Posterior cingulate gyrus (tissue), 11 donors: ENCODE data around the gene NEUROD2.

Source experiments
- DNase-seq, 10 donors: peaks; one replicate each; pipeline versions ENCODE4 v3.0.0 to v3.0.0-alpha.2; 2020 to 2021; ENCODE audit warnings: mixed read lengths in 3 of 10
- intact Hi-C: fragments of 100-400 bp; cut with DNase I; formaldehyde crosslinking; loops from one replicate; pipeline ENCODE4 v1.15.1; 2023

NEUROD2 gene

GRCh38 chr17:39621523-39622379 lies 14.0 kb upstream of the NEUROD2 start:
- peak; percentile 84 to 98 (median 92) for DNase-seq
- intact Hi-C loops: loop anchor here (1.0 to 5.0 kb wide), 4 partner anchors 51 to 133 kb away; partner anchors contain the start of gene MIEN1

GRCh38 chr17:39619786-39620101 lies 12.0 kb upstream of the NEUROD2 start:
- intact Hi-C loops: loop anchor here (5.0 kb wide), 2 partner anchors 72 to 113 kb away; partner anchors contain the start of gene MIEN1
- DNase-seq: no peak

GRCh38 chr17:39618956-39619785 lies 11.5 kb upstream of the NEUROD2 start:
- DNase-seq: no peak
- intact Hi-C loops: no loop called here

- peak in 1 of 10 donors; percentile 85 for DNase-seq
- intact Hi-C loops: no loop called here
These were observed 10.7 kb upstream of the NEUROD2 start for GRCh38 chr17:39618246-39618913.

DNA sequence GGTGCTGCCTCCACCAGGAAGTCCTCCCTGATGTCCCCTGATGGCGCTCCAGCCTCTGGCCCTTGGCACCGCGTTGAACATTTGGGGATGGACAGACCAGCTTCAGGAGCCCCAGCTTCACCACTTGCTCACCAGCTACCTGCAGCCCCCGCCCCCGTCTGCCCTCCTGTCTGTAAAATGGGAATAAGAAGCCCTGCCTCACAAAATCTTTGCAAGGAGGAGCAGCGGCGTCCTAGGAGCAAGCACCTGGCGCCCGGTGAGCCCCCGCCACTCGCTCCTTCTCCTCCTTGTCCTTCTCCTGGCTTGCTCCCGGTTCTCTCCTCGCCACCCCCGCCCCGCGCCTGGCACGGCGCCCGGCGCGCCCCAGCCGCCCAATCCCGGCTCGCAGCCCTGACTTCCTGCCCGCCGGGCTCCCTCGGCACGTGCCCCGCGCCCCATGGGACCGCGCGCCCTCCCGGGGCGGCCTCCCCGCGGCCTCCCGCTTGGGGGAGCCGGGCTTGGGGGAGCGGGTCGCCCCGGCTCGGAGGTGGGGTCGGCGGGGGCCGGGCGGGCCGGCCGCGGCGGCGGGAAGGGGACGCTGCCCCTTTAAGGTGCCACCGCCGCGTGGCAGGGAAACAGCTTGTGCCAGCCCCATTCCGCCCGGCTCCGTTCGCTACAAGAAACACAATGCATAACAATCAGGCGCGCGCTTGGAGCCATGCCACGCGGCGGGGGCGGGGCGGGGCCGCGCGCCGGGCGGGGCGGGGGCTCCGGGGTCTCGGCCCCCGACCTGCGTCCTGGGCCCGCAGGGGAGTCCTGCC lies 9.9 kb upstream of the NEUROD2 start:
- DNase-seq: peak in 8 of 10 donors; percentile 60 to 94 (median 71)
- intact Hi-C loops: no loop called here

- no peak for DNase-seq
- intact Hi-C loops: no loop called here
These were observed 9.4 kb upstream of the NEUROD2 start for GRCh38 chr17:39617100-39617445.

- intact Hi-C loops: no loop called here
- DNase-seq: no peak
These were observed 7.7 kb upstream of the NEUROD2 start for GRCh38 chr17:39615434-39615833.

GRCh38 chr17:39614545-39615157 lies 6.9 kb upstream of the NEUROD2 start:
- no peak for DNase-seq
- intact Hi-C loops: no loop called here

- intact Hi-C loops: no loop called here
- peak in 1 of 10 donors; percentile 46 for DNase-seq
These were observed 5.3 kb upstream of the NEUROD2 start for GRCh38 chr17:39612935-39613464.

GRCh38 chr17:39612291-39612894 lies 4.7 kb upstream of the NEUROD2 start:
- DNase-seq: peak in 1 of 10 donors; percentile 87
- intact Hi-C loops: no loop called here

DNA sequence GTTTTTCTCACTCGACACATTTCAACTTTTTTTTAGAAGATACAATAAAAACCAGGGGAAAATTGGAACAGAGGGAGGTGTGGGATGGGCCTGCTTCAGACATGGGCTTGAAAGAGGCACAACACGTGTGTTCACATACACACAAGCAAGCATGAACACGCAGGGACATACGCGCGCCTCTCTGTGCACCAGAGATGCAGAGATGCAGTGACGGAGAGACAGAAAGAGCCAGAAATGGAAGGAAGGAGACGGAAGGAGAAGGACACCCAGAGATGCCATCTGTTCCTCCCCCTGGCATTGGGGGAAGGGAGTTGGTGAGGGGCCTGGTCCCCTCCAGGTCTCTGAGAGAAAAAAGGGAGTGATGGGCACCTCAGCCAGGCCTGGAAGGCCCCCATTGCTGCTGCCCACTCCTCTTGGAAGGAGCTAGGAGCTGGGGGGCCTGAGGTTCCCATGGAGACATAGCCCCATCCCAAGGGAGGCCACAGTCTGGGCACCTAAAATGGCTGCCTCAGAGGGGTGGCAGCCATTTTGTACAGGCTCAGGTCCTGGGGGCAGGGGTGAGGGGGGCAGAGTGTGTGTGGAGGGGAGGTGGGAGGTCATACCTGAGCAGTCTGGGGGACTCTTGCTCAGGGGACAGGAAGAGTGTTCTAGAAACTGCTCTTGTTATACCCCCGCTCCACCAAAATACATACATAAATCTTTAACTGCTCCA lies 3.8 kb upstream of the NEUROD2 start:
- DNase-seq: no peak

GRCh38 chr17:39609416-39610025 lies 1.8 kb upstream of the NEUROD2 start:
- intact Hi-C loops: no loop called here

More for the DNA sequence above, 3.8 kb upstream of the NEUROD2 start:
- intact Hi-C loops: no loop called here

DNA sequence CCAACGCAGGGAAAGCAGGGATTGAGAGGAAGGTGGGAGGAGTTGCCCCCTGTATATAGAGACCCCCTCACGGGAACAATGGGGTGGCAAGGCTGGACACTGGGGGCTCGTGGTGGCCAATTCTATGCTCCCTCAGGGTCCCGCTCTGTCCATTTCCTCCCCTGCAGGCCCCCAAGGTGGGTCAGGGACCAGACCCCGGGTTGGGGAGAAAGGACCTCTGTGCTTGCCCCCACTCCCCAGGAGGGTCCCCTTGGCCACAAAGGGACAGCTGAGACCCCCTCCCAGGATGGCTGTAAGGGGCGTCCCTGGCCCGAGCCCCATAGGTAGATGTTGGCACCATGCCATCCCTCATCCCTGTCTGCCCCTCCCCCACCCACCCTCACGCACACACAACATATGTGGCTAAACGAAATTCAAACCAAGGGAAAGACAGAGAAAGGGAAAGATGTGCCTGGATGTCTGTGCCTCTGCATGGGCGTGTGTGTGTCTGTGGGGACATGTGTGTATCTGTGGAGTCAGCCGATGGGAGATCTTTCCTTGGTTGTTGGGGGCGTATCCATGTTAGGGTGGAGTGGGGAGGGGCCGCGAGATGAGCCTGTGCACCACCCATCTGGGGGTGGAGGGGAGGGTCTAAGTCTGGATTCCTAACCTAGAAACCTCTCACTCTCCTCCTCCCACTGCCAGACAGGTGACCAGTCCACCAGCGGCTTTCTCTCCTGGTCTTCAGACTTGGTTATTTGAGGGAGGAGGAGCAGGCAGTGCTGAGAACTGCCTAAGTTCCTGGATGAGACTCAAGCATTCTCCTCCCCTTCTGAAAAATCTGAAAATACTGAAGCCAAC lies 642 bp upstream of the NEUROD2 start:
- no peak for DNase-seq
- intact Hi-C loops: no loop called here

More at GRCh38 chr17:39609416-39610025, 1.8 kb upstream of the NEUROD2 start:
- no peak for DNase-seq

DNA sequence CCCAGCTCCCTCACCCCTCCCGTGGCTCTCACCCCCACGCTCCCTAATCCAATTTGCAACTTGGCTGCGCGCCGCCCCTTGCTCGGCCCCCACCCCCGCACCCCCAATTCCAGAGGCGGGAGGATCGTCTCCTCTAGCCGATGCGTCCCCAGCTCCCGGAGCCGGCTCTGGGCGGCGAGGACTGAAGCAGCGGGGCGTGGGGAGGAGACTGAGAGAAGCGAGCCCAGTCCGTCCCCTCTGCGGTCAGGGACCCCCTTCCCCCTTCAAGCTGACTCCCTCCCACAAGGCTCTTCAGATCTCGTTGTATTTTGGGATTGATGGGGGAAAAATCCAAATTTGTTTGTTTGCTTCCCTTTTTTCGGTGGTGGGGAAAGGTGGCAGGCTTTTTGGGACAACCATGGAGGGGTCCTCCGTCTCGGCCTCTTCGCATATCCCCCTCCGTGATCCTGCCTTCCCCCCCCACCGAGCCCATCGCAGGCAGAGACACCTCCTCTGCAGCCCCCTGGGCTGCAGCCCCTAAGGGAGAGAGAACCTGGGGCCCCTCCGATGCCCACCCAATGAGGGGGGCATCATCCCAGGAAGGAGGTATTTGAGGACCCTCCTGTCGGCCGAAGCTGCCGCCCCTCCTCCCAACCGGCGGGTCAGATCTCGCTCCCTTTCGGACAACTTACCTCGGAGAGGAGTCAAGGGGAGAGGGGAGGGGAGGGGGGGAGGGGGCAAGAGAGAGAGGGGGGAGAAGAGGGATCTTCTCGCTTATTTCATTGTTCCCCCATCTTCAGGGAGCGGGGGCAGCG lies 466 bp downstream of the NEUROD2 start:
- intact Hi-C loops: no loop called here
- peak in 3 of 10 donors; percentile 47 to 89 (median 86) for DNase-seq

DNA sequence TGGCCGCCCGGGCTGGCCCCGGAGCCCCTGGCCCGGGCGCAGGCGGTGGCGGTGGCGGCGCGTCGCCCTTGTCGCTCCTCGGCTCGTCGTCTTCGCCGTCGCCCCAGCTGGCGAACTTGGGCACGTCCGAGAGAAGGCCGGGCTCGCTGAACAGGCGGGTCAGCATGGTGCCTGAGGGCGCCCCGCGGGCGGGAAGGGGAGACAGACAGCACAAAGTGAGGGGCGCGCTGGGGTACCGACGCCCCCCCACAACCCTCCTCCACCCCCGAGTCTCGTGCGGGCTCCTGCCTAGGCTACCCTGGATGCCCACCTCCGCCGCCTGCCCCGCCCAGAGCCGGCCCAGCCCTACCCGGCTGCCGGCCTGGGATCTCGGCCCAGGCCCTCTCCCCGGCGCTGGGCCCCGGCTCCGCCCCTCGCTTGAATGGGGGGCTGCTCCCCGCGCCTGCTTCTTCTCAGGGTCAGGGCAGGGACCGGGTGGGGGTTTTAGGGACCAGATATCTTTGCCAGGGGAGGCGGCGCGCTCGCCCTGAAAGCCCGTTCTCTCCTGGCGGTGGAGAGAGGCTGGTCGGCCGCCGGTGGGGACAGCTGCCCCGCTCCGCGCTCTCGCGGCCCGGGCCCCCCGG lies 1.2 kb downstream of the NEUROD2 start:
- peak in 1 of 10 donors; percentile 79 for DNase-seq
- intact Hi-C loops: no loop called here
